Medulla oblongata (tissue), 1 donor: ENCODE results near the gene LILRB2.
"Not testable (repeated sequence)": the region's sequence is repeated elsewhere in the genome, so short reads cannot be mapped to it uniquely, and the experiment has no call there.

Source experiments
- DNase-seq: peaks from one replicate; pipeline ENCODE4 v3.0.0-alpha.2; 2015; ENCODE audit errors: extremely low spot score

The LILRB2 gene

GRCh38 chr19:54273821-54274220 is 7.1 kb downstream of the LILRB2 start:
- no peak for DNase-seq

- not testable (repeated sequence) for DNase-seq
Observed at GRCh38 chr19:54272181-54272580, 8.7 kb downstream of the LILRB2 start.

- DNase-seq: peak; percentile 10
Observed at GRCh38 chr19:54271587-54271986, 9.3 kb downstream of the LILRB2 start.

GRCh38 chr19:54271106-54271505 is 9.8 kb downstream of the LILRB2 start:
- peak; percentile 69 for DNase-seq

GRCh38 chr19:54268936-54269335 is 12.0 kb downstream of the LILRB2 start:
- no peak for DNase-seq

GRCh38 chr19:54266133-54266532 is 14.8 kb downstream of the LILRB2 start:
- DNase-seq: peak; percentile 69

GRCh38 chr19:54262470-54262869 is 18.4 kb downstream of the LILRB2 start:
- DNase-seq: no peak

- no peak for DNase-seq
Observed at GRCh38 chr19:54262066-54262465, 18.8 kb downstream of the LILRB2 start.

GRCh38 chr19:54257116-54257480 is 23.8 kb downstream of the LILRB2 start, which contains the start of gene LILRB5:
LILRB5 (minus strand) TSS chr19:54257273; CDS start chr19:54257193, 80 bp downstream.
- DNase-seq: no peak

- no peak for DNase-seq
Observed at GRCh38 chr19:54256250-54257115, 24.4 kb downstream of the LILRB2 start.

GRCh38 chr19:54255105-54255775 is 25.7 kb downstream of the LILRB2 start:
- DNase-seq: no peak

GRCh38 chr19:54254195-54254906 is 26.6 kb downstream of the LILRB2 start:
- DNase-seq: no peak

- no peak for DNase-seq
Observed at GRCh38 chr19:54253331-54254194, 27.3 kb downstream of the LILRB2 start.

GRCh38 chr19:54252845-54253244 is 28.1 kb downstream of the LILRB2 start:
- DNase-seq: no peak

- DNase-seq: no peak
Observed at GRCh38 chr19:54252243-54252642, 28.7 kb downstream of the LILRB2 start.

GRCh38 chr19:54248016-54248601 is 32.8 kb downstream of the LILRB2 start:
- DNase-seq: peak; percentile 81

GRCh38 chr19:54247106-54247930 is 33.6 kb downstream of the LILRB2 start:
- no peak for DNase-seq

GRCh38 chr19:54245936-54246335 is 35.0 kb downstream of the LILRB2 start:
- DNase-seq: no peak

- DNase-seq: not testable (repeated sequence)
Observed at GRCh38 chr19:54243809-54244208, 37.1 kb downstream of the LILRB2 start.

GRCh38 chr19:54242646-54243045 is 38.3 kb downstream of the LILRB2 start, which contains the start of gene LILRA6:
LILRA6 (minus strand) TSS chr19:54242790.
- DNase-seq: not testable (repeated sequence)
